C1 segment of cervical spinal cord (tissue), 14 donors: Measurements from ENCODE around the gene KRTAP5-11.

Experiments used
- DNase-seq, 14 donors: peaks; one replicate each; lab custom pipeline; 2025; lab: John Stamatoyannopoulos, UW

Gene KRTAP5-11

DNA sequence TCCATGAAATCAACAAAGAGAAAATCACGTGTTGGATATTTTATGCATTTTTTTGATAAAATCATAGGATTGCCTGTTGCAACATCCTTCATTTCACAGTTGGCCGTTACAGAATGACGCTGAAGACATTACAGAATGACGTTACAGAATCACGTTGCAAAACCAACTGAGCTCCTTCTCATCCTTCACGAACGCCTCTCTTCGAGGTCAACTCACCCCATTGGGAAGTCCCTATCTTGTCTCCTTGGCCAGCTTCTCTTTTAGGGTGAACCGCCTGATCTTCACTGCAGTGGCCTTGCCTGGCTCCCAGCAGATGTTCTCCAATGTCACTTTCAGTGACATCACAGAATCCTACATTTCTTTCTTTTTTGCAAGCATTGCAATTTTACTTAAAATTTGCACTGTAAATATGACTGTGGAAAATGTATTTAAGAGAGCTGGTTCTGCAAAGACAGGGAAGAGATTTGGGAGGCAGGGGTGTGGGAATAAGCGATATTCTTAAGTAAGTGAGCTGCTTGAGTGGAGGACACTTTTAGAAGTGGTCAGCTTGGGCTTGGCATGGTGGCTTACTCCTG is 50.6 kb downstream of the KRTAP5-11 start:
- DNase-seq = no peak
